ENCODE data around the gene CYP2U1. TPM values are rescaled to one million over a fixed set of nuclear protein-coding genes. Genes with fewer than 3 reads are reported as not detected.

Gene CYP2U1
- total and polyA plus RNA-seq, 7 donors, result 0.69 to 16.1 (median 11.9) TPM

GRCh38 chr4:107893171-107894137 lies 37.9 kb upstream of the CYP2U1 start:
- no peaks in the 10 kb centered on the region for H3K9me3 ChIP-seq
- TF ChIP-seq CTCF (IDR thresholded peaks at IDR 0.05) (no peak), EP300 (IDR thresholded peaks at IDR 0.05) (no peak), POLR2AphosphoS5 (IDR thresholded peaks at IDR 0.05) (no peak), POLR2A (IDR thresholded peaks at IDR 0.05) (no peak)
- H3K27me3 ChIP-seq, result no peaks in the 10 kb centered on the region
- peak overlapping the region in 3 of 4 donors; percentile 71 to 83 (median 77) for H3K27ac ChIP-seq
- DNase-seq, result no peak
- peaks cover 0 to 53% (median 49%) of the 10 kb centered on the region in 4 donors for H3K4me1 ChIP-seq
- intact Hi-C loops (cut with DNase I), result no loop called here
- no peaks in the 10 kb centered on the region for H3K36me3 ChIP-seq
- H3K4me3 ChIP-seq, result no peak overlapping the region
- WGBS, 2 donors, result 81 to 88% methylated on average over 4 of the region's 4 CpGs

- Histone ChIP-seq H3K9me3 (no peaks in the 10 kb centered on the region), H3K27me3 (no peaks in the 10 kb centered on the region), H3K27ac (peak overlapping the region in 3 of 4 donors; percentile 71 to 83 (median 77)), H3K4me3 (no peak overlapping the region), H3K36me3 (no peaks in the 10 kb centered on the region), H3K4me1 (peaks cover 0 to 56% (median 52%) of the 10 kb centered on the region in 4 donors)
- 86 to 92% methylated on average over 6 of the region's 6 CpGs for WGBS, 2 donors
- DNase-seq, result no peak
- intact Hi-C loops (cut with DNase I), result no loop called here
- no peak for TF ChIP-seq POLR2AphosphoS5 (IDR thresholded peaks at IDR 0.05)
Observed at GRCh38 chr4:107894138-107894603, 37.2 kb upstream of the CYP2U1 start.

GRCh38 chr4:107896158-107896645 lies 35.1 kb upstream of the CYP2U1 start:
- no peaks in the 10 kb centered on the region for H3K36me3 ChIP-seq
- no peaks in the 10 kb centered on the region for H3K27me3 ChIP-seq
- no peaks in the 10 kb centered on the region for H3K9me3 ChIP-seq
- DNase-seq, result no peak
- no peak overlapping the region for H3K4me3 ChIP-seq
- H3K27ac ChIP-seq, result peak overlapping the region; percentile 49 to 83 (median 74)
- WGBS, 2 donors, result 57 to 61% methylated on average over 2 of the region's 2 CpGs
- intact Hi-C loops (cut with DNase I), result no loop called here
- H3K4me1 ChIP-seq, result peaks cover 0 to 69% (median 64%) of the 10 kb centered on the region in 4 donors
- no peak for TF ChIP-seq CTCF (IDR thresholded peaks at IDR 0.05)
- TF ChIP-seq POLR2AphosphoS5 (IDR thresholded peaks at IDR 0.05), result peak in 1 of 4 donors; percentile 47

GRCh38 chr4:107896646-107897045 lies 34.7 kb upstream of the CYP2U1 start:
- H3K4me3 ChIP-seq, result no peak overlapping the region
- peaks cover 0 to 72% (median 68%) of the 10 kb centered on the region in 4 donors for H3K4me1 ChIP-seq
- H3K9me3 ChIP-seq, result no peaks in the 10 kb centered on the region
- peak overlapping the region; percentile 49 to 83 (median 74) for H3K27ac ChIP-seq
- H3K27me3 ChIP-seq, result no peaks in the 10 kb centered on the region
- 58 to 81% methylated on average over 1 of the region's 1 CpG for WGBS, 2 donors
- TF ChIP-seq POLR2A (IDR thresholded peaks at IDR 0.05), result no peak
- TF ChIP-seq EP300 (IDR thresholded peaks at IDR 0.05), result no peak
- no peak for TF ChIP-seq POLR2AphosphoS5 (IDR thresholded peaks at IDR 0.05)
- TF ChIP-seq CTCF (IDR thresholded peaks at IDR 0.05), result no peak
- no peak for DNase-seq
- H3K36me3 ChIP-seq, result no peaks in the 10 kb centered on the region
- intact Hi-C loops (cut with DNase I), result no loop called here

- intact Hi-C loops (cut with DNase I), result no loop called here
- H3K27me3 ChIP-seq, result no peaks in the 10 kb centered on the region
- H3K4me3 ChIP-seq, result no peak overlapping the region
- H3K9me3 ChIP-seq, result no peaks in the 10 kb centered on the region
- peak overlapping the region; percentile 49 to 83 (median 74) for H3K27ac ChIP-seq
- no peaks in the 10 kb centered on the region for H3K36me3 ChIP-seq
- TF ChIP-seq POLR2A (IDR thresholded peaks at IDR 0.05) (no peak), EP300 (IDR thresholded peaks at IDR 0.05) (no peak), POLR2AphosphoS5 (IDR thresholded peaks at IDR 0.05) (no peak), CTCF (IDR thresholded peaks at IDR 0.05) (no peak)
- no peak for DNase-seq
- H3K4me1 ChIP-seq, result peaks cover 0 to 84% (median 79%) of the 10 kb centered on the region in 4 donors
Observed at GRCh38 chr4:107897823-107898222, 33.5 kb upstream of the CYP2U1 start.
